GM10248 (cell line): ENCODE results near the gene TNS1.

Experiments used
- CTCF ChIA-PET: fragments of 300-600 bp; sonication (Branson Sonifier 250); formaldehyde crosslinking; extraction: SDS; loops from one replicate; lab custom pipeline; 2021; ENCODE audit warnings: antibody characterized with exemption; lab: Yijun Ruan, JAX
- POLR2A ChIA-PET: fragments of 350-650 bp; sonication (Branson Sonifier 250); formaldehyde crosslinking; extraction: SDS; loops from one replicate; lab custom pipeline; 2020; ENCODE audit warnings: antibody characterized with exemption; lab: Yijun Ruan, JAX
- DNase-seq: peaks from one replicate; pipeline ENCODE4 v3.0.0; 2012; ENCODE audit errors: extremely low spot score
- CTCF ChIP-seq: IDR thresholded peaks from 2 replicates; pipeline ENCODE4 v1.5.1; 2012; ENCODE audit warnings: mild to moderate bottlenecking, low read depth; ENCODE audit errors: extremely low read depth, missing control alignments, control extremely low read depth

Gene TNS1

DNA sequence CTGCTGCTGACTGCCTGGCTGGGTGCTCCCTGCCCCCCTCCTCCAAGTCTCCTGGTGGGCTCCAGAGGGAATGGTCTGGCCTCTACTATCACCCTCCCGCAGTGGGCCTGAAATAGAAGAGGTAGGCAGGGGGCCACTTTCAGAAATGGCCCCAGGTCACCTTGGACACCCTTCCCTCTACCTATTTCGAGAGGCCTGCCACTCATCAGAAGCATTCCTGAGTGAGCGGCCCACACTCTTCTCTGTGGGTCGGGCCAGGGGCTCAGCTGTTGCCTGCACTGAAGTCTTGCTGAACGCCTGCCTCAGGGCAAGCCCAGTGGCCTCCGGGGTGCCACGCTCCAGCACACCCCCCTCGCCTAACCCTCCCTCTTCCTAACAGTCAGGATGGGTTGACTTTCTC lies 124.9 kb downstream of the TNS1 start:
- POLR2A ChIA-PET, result no interaction called here
- no peak for TF ChIP-seq CTCF
- CTCF ChIA-PET, result interaction anchor here (1.6 to 20.9 kb wide), 3 partner anchors 9 to 89 kb away, joined by 4 to 314 read pairs (median 6); no protein-coding TSS in a partner anchor
- DNase-seq, result no peak

- DNase-seq, result no peak
- POLR2A ChIA-PET, result no interaction called here
- no peak for TF ChIP-seq CTCF
- CTCF ChIA-PET, result interaction anchor here (0.9 to 20.9 kb wide), 4 partner anchors 11 to 87 kb away, joined by 3 to 314 read pairs (median 4); no protein-coding TSS in a partner anchor
These were observed 126.6 kb downstream of the TNS1 start for GRCh38 chr2:217876253-217876570.

- ChIA-PET POLR2A (no interaction called here), CTCF (interaction anchor here (0.9 to 20.9 kb wide), 5 partner anchors 9 to 87 kb away, joined by 3 to 314 read pairs (median 4); no protein-coding TSS in a partner anchor)
- no peak for DNase-seq
- no peak for TF ChIP-seq CTCF
These were observed 127.1 kb downstream of the TNS1 start for GRCh38 chr2:217875556-217876252.

GRCh38 chr2:217875138-217875537 lies 127.7 kb downstream of the TNS1 start:
- POLR2A ChIA-PET, result no interaction called here
- CTCF ChIA-PET, result interaction anchor here (1.1 to 1.4 kb wide), 3 partner anchors 10 to 18 kb away, joined by 3 to 6 read pairs (median 4); no protein-coding TSS in a partner anchor
- no peak for TF ChIP-seq CTCF
- no peak for DNase-seq

GRCh38 chr2:217873371-217873770 lies 129.4 kb downstream of the TNS1 start:
- ChIA-PET CTCF (interaction anchor here (0.9 to 1.6 kb wide), 3 partner anchors 14 to 121 kb away, joined by 3 to 5 read pairs (median 4); no protein-coding TSS in a partner anchor), POLR2A (no interaction called here)
- TF ChIP-seq CTCF, result no peak
- no peak for DNase-seq

DNA sequence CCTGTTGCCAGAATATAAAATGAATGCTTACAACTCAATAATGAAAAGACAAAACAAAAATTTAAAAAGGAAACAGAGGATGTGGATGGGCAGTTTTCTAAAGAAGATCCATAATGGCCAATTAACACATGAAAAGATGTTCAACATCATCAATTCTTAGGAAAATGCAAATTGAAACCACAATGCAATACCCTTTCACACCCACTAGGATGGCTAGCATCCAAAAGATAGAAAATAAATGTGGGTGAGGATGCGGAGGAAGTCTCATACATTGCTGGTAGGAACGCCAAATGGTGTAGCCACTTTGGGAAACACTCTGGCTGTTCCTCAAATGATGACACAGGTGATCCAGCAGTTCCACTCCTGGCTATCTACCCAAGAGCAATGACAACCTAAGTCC lies 130.5 kb downstream of the TNS1 start:
- ChIA-PET POLR2A (no interaction called here), CTCF (no interaction called here)
- TF ChIP-seq CTCF, result no peak
- no peak for DNase-seq
